HepG2 (cell line): ENCODE results near the gene THADA. TPM values are rescaled to one million over a fixed set of nuclear protein-coding genes. Genes with fewer than 3 reads are reported as not detected.

Experiments
- BORCS8-MEF2B ChIP-seq: sonication (generic); formaldehyde crosslinking; IDR thresholded peaks from 2 replicates; pipeline ENCODE4 v1.8.0; 2022; ENCODE audit warnings: mild to moderate bottlenecking, missing genetic modification reagents
- CREM ChIP-seq, 2 experiments: sonication (generic) in 1 of 2; formaldehyde crosslinking in 1 of 2; IDR thresholded peaks; 2 replicates each; pipeline versions ENCODE4 v1.4.0 to v1.6.1; 2016 to 2020; ENCODE audit warnings: antibody characterized with exemption in 1 of 2, mild to moderate bottlenecking in 1 of 2, missing genetic modification reagents in 1 of 2
- FOSL2 ChIP-seq: sonication (generic); formaldehyde crosslinking; IDR thresholded peaks from 2 replicates; pipeline ENCODE4 v1.4.0; 2020; ENCODE audit warnings: missing genetic modification reagents
- GTF2F1 ChIP-seq: fragments of 150-350 bp; IDR thresholded peaks from 2 replicates; pipeline ENCODE4 v1.6.1; 2014; ENCODE audit warnings: low read length
- HCFC1 ChIP-seq: fragments of 150-350 bp; IDR thresholded peaks from 2 replicates; pipeline ENCODE4 v1.6.1; 2014; ENCODE audit warnings: low read depth, low read length
- HNF1A ChIP-seq, 2 experiments: sonication (generic) in 1 of 2; formaldehyde crosslinking in 1 of 2; IDR thresholded peaks; 2 replicates each; pipeline versions ENCODE4 v1.4.0 to v1.6.1; 2016 to 2020; ENCODE audit warnings: borderline replicate concordance in 1 of 2, low read depth in 1 of 2, mild to moderate bottlenecking in 1 of 2, missing genetic modification reagents in 1 of 2
- HOXA3 ChIP-seq: sonication (generic); formaldehyde crosslinking; IDR thresholded peaks from 2 replicates; pipeline ENCODE4 v1.5.0; 2020; ENCODE audit warnings: missing genetic modification reagents
- IKZF4 ChIP-seq: sonication (generic); formaldehyde crosslinking; IDR thresholded peaks from 2 replicates; pipeline ENCODE4 v1.5.1; 2020; ENCODE audit warnings: borderline replicate concordance, mild to moderate bottlenecking, low read depth, missing genetic modification reagents; ENCODE audit errors: not compliant biosample characterization
- MEF2D ChIP-seq: sonication (generic); formaldehyde crosslinking; IDR thresholded peaks from 2 replicates; pipeline ENCODE4 v1.5.1; 2020; ENCODE audit warnings: mild to moderate bottlenecking, missing genetic modification reagents
- NR2F6 ChIP-seq, 2 experiments: IDR thresholded peaks; 2 replicates each; pipeline ENCODE4 v1.6.1; 2016; ENCODE audit warnings: antibody characterized with exemption in 1 of 2, mild to moderate bottlenecking in 1 of 2
- RBM22 ChIP-seq: fragments of 200-400 bp; formaldehyde crosslinking; optimal IDR thresholded peaks from 2 replicates; pipeline ENCODE3; 2017; ENCODE audit warnings: mild to moderate bottlenecking, low read length, moderate library complexity
- SRSF4 ChIP-seq: fragments of 200-400 bp; formaldehyde crosslinking; IDR thresholded peaks from one replicate; pipeline ENCODE4 v1.6.1; 2018; ENCODE audit warnings: mild to moderate bottlenecking, low read depth, low read length, moderate library complexity; ENCODE audit not compliant: poor library complexity, severe bottlenecking
- TSC22D2 ChIP-seq: sonication (generic); formaldehyde crosslinking; IDR thresholded peaks from 2 replicates; pipeline ENCODE4 v1.5.1; 2020; ENCODE audit warnings: missing genetic modification reagents, mild to moderate bottlenecking, borderline replicate concordance
- ZC3H4 ChIP-seq: sonication (generic); formaldehyde crosslinking; IDR thresholded peaks from 2 replicates; pipeline ENCODE4 v1.4.0; 2020; ENCODE audit warnings: missing genetic modification reagents, borderline replicate concordance
- ZMYM4 ChIP-seq: sonication (generic); formaldehyde crosslinking; IDR thresholded peaks from 2 replicates; pipeline ENCODE4 v1.8.1; 2023; ENCODE audit warnings: mild to moderate bottlenecking, missing genetic modification reagents
- ZNF121 ChIP-seq: sonication (generic); formaldehyde crosslinking; IDR thresholded peaks from 2 replicates; pipeline ENCODE4 v1.5.0; 2020; ENCODE audit warnings: mild to moderate bottlenecking, missing genetic modification reagents
- ZNF136 ChIP-seq: sonication (generic); formaldehyde crosslinking; IDR thresholded peaks from 2 replicates; pipeline ENCODE4 v1.8.1; 2022; ENCODE audit warnings: low read depth, mild to moderate bottlenecking, moderate library complexity, missing genetic modification reagents
- ZNF224 ChIP-seq: sonication (generic); formaldehyde crosslinking; IDR thresholded peaks from 2 replicates; pipeline ENCODE4 v1.5.0; 2020; ENCODE audit warnings: mild to moderate bottlenecking, missing genetic modification reagents
- ZNF234 ChIP-seq: sonication (generic); formaldehyde crosslinking; conservative IDR thresholded peaks from 2 replicates; pipeline ENCODE4 v1.5.1; 2020; ENCODE audit warnings: mild to moderate bottlenecking, missing genetic modification reagents
- ZNF367 ChIP-seq: sonication (generic); formaldehyde crosslinking; IDR thresholded peaks from 2 replicates; pipeline ENCODE4 v1.4.0; 2020; ENCODE audit warnings: missing genetic modification reagents, borderline replicate concordance
- ZNF441 ChIP-seq: sonication (generic); formaldehyde crosslinking; IDR thresholded peaks from 2 replicates; pipeline ENCODE4 v1.7.0; 2021; ENCODE audit warnings: missing genetic modification reagents, borderline replicate concordance
- ZNF547 ChIP-seq: sonication (generic); formaldehyde crosslinking; IDR thresholded peaks from 2 replicates; pipeline ENCODE4 v1.5.1; 2020; ENCODE audit warnings: mild to moderate bottlenecking, missing genetic modification reagents
- ZNF619 ChIP-seq: sonication (generic); formaldehyde crosslinking; IDR thresholded peaks from 2 replicates; pipeline ENCODE4 v1.4.0; 2020; ENCODE audit warnings: mild to moderate bottlenecking, missing genetic modification reagents
- ZNF773 ChIP-seq: sonication (generic); formaldehyde crosslinking; IDR thresholded peaks from 2 replicates; pipeline ENCODE4 v1.4.0; 2020; ENCODE audit warnings: missing genetic modification reagents, borderline replicate concordance
- ZSCAN12 ChIP-seq: sonication (generic); formaldehyde crosslinking; IDR thresholded peaks from 2 replicates; pipeline ENCODE4 v1.9.0; 2021; ENCODE audit warnings: mild to moderate bottlenecking, missing genetic modification reagents
- ZSCAN21 ChIP-seq: sonication (generic); formaldehyde crosslinking; IDR thresholded peaks from 2 replicates; pipeline ENCODE4 v1.8.0; 2022; ENCODE audit warnings: mild to moderate bottlenecking, missing genetic modification reagents, moderate library complexity, borderline replicate concordance
- polyA plus RNA-seq, 8 experiments: library from polyadenylated mRNA; depleted of rRNA in 3 of 8; stranded (reverse) in 7 of 8; unstranded in 1 of 8; fragments of >200 nt; fragmentation: Illumina TruSeq in 4 of 8; extraction: Trizol in 4 of 8; gene quantifications; 2 replicates each; pipeline versions ENCODE4 v1.2.1 to v1.2.3, GENCODE V29; 2011 to 2016; ENCODE audit warnings: low read depth in 4 of 8, missing spikeins in 1 of 8, mixed read lengths in 1 of 8; ENCODE audit not compliant: insufficient read depth in 1 of 8
- total RNA-seq, 5 experiments: library from RNA; depleted of rRNA; stranded (reverse); fragments of >200 nt; fragmentation: Illumina TruSeq; extraction: Trizol; gene quantifications; 2 replicates each; pipeline ENCODE4 v1.2.3, GENCODE V29; 2016; ENCODE audit warnings: low read depth in 1 of 5

Gene THADA
- total and polyA plus RNA-seq, 2 of the 13 experiments (the other 11 are each of a cell fraction or from before 2014, with no cell fraction given), result 12.7 to 21.7 TPM

GRCh38 chr2:43225788-43226557 is 369.9 kb downstream of the THADA start (continued):
- TF ChIP-seq HNF1A (IDR thresholded peaks at IDR 0.05; ENCODE audit: low read depth) (no peak; the same call in 1 of the 2 replicates), HNF1A (CRISPR knock-in tag; IDR thresholded peaks at IDR 0.05; ENCODE audit: borderline replicate concordance) (0 out of 2 replicates have a peak, but pooled peaks have one; percentile 4), HCFC1 (no peak), ZSCAN12 (CRISPR knock-in tag) (0 out of 2 replicates have a peak, but pooled peaks have one; percentile 7), SRSF4 (peak; percentile 30), ZNF234 (no peak), NR2F6 (IDR thresholded peaks at IDR 0.05) (no peak), NR2F6 (CRISPR knock-in tag; IDR thresholded peaks at IDR 0.05) (no peak), MEF2D (CRISPR knock-in tag) (peak; percentile 54), TSC22D2 (CRISPR knock-in tag) (peak; percentile 83), RBM22 (peak; percentile 96), ZNF773 (no peak; the same call in 1 of the 2 replicates), GTF2F1 (no peak), ZC3H4 (CRISPR knock-in tag) (peak; percentile 98), ZNF547 (CRISPR knock-in tag) (no peak), CREM (IDR thresholded peaks at IDR 0.05) (no peak), CREM (CRISPR knock-in tag; IDR thresholded peaks at IDR 0.05) (no peak), BORCS8-MEF2B (CRISPR knock-in tag) (no peak), ZNF441 (CRISPR knock-in tag) (0 out of 2 replicates have a peak, but pooled peaks have one; percentile 54), ZNF224 (CRISPR knock-in tag) (0 out of 2 replicates have a peak, but pooled peaks have one; percentile 76), ZSCAN21 (CRISPR knock-in tag) (peak; percentile 8; the same call in 1 of the 2 replicates), ZMYM4 (CRISPR knock-in tag) (no peak), ZNF619 (no peak), ZNF121 (CRISPR knock-in tag) (no peak), ZNF136 (CRISPR knock-in tag) (no peak), FOSL2 (CRISPR knock-in tag) (peak; percentile 32; the same call in 1 of the 2 replicates), ZNF367 (CRISPR knock-in tag) (0 out of 2 replicates have a peak, but pooled peaks have one; percentile 35), HOXA3 (CRISPR knock-in tag) (0 out of 2 replicates have a peak, but pooled peaks have one; percentile 3), IKZF4 (peak; percentile 45)
